Measurements from ENCODE around the gene CCSER1.
"Not testable (repeated sequence)": the region's sequence is repeated elsewhere in the genome, so short reads cannot be mapped to it uniquely, and the experiment has no call there.

DNA sequence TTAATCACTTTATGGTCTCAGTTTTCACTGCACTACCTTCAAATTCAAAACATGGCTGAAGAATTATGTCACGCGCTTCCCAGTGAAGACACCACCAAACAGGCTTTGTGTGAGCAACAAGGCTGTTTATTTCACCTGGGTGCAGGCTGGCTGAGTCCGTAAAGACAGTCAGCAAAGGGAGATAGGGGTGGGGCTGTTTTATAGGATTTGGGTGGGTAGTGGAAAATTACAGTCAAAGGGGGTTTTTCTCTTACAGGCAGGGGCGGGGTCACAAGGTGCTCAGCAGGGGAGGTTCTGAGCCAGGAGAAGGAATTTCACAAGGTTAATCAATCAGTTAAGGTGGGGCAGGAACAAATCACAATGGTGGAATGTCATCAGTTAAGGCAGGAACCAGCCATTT, 1141.3 kb downstream of the CCSER1 start:
- TF ChIP-seq CTCF (conservative IDR thresholded peaks at IDR 0.05; ENCODE audit: low read length); EZH2phosphoT487 (IDR thresholded peaks at IDR 0.05; ENCODE audit: borderline replicate concordance): not testable (repeated sequence)

Measured in Loucy (cell line).